Testis (tissue), 3 donors: ENCODE measurements around the gene ZFAND6. TPM values are rescaled to one million over a fixed set of nuclear protein-coding genes. Genes with fewer than 3 reads are reported as not detected.

ENCODE experiments used
- DNase-seq: peaks from one replicate; pipeline ENCODE4 v3.0.0-alpha.2; 2019
- H3K27ac ChIP-seq, 2 donors: fragments of 200-600 bp; sonication (generic); one replicate each; pipeline ENCODE4 v1.5.1; 2019
- H3K27me3 ChIP-seq: fragments of 200-600 bp; sonication (generic); one replicate; pipeline ENCODE4 v1.5.1; 2019
- H3K36me3 ChIP-seq: fragments of 200-600 bp; sonication (generic); one replicate; pipeline ENCODE4 v1.5.1; 2017; ENCODE audit warnings: low read depth; ENCODE audit errors: missing control alignments
- H3K4me1 ChIP-seq: fragments of 200-600 bp; sonication (generic); one replicate; pipeline ENCODE4 v1.5.1; 2019
- H3K4me3 ChIP-seq, 2 donors: fragments of 200-600 bp; sonication (generic); one replicate each; pipeline ENCODE4 v1.5.1; 2017 to 2019
- H3K9me3 ChIP-seq: fragments of 200-600 bp; sonication (generic); one replicate; pipeline ENCODE4 v1.5.1; 2017
- POLR2A ChIP-seq: fragments of 450-650 bp; IDR thresholded peaks from one replicate; pipeline ENCODE4 v1.6.1; 2017; ENCODE audit warnings: antibody characterized with exemption, mild to moderate bottlenecking, moderate library complexity
- WGBS, 2 donors: methylation state at CpG; one replicate each; pipeline ENCODE4 v1.1.5; 2018; 5-methylcytosine and 5-hydroxymethylcytosine counted together
- intact Hi-C: fragments of 100-400 bp; cut with DNase I; formaldehyde crosslinking; loops from one replicate; pipeline ENCODE4 v1.15.1; 2023; ENCODE audit warnings: low total_unique reads
- polyA plus RNA-seq: library from polyadenylated mRNA; stranded (reverse); fragments of 350-450 nt; fragmentation: Illumina TruSeq; extraction: RNeasy Lipid Tissue Mini Kit (QIAGEN cat#74804); gene quantifications from one replicate; pipeline ENCODE4 v1.2.3, GENCODE V29; 2014; ENCODE audit warnings: low read depth, low replicate concordance; ENCODE audit not compliant: insufficient read depth
- total RNA-seq, 2 donors: library from RNA; depleted of rRNA; stranded (reverse); fragments of >200 nt; gene quantifications; one replicate each; pipeline ENCODE4 v1.2.3, GENCODE V29; 2016
- TF ChIP-seq, protein P1 (sequence below), 3 experiments: fragments of 450-650 bp in 2 of 3; fragments of 200-600 bp in 1 of 3; sonication (generic) in 1 of 3; IDR thresholded peaks; one replicate each; pipeline ENCODE4 v1.5.1; 2016 to 2019; ENCODE audit warnings: antibody characterized with exemption in 3 of 3, mild to moderate bottlenecking in 2 of 3, moderate library complexity in 1 of 3

Gene ZFAND6
- total and polyA plus RNA-seq, 3 donors from 2014 or later: 220 to 255 (median 251) TPM

GRCh38 chr15:80159811-80160569 lies 100.5 kb downstream of the ZFAND6 start:
- intact Hi-C loops: loop anchor here (10.0 kb wide), 1 partner anchor 95 kb away; no protein-coding TSS in a partner anchor

DNA sequence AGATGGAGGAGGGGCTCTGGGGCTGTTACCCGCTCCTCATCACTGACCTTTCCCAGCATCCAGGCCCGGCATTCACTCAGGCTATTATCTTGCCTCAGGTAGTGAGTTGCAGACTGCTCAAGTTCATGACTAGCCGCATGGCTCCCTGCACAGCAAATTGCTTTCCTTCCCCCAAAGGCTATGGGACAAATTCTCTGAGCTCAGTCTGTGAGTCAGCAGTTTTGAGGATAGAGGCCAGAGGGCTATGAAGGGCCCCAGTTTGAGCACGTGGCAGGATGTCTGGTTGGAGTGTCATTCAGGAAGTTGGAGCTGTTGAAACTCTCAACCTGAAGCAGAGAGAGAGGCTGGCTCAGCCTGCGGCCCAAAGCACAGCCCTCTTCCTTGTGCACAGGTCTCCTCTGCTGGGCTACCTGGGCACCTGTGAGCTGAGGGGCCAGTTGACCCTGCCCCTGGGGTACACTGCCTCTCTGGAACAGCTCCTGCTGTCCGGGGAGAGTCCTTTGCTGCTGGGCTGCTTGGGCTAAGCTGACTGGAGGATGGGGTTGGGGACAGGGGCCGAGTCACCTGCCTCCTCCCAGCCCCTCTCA lies 101.2 kb downstream of the ZFAND6 start:
- no peak for DNase-seq
- peaks cover 15% of the 10 kb centered on the region for H3K4me1 ChIP-seq
- no peak for TF ChIP-seq POLR2A
- TF ChIP-seq, protein P1, sequence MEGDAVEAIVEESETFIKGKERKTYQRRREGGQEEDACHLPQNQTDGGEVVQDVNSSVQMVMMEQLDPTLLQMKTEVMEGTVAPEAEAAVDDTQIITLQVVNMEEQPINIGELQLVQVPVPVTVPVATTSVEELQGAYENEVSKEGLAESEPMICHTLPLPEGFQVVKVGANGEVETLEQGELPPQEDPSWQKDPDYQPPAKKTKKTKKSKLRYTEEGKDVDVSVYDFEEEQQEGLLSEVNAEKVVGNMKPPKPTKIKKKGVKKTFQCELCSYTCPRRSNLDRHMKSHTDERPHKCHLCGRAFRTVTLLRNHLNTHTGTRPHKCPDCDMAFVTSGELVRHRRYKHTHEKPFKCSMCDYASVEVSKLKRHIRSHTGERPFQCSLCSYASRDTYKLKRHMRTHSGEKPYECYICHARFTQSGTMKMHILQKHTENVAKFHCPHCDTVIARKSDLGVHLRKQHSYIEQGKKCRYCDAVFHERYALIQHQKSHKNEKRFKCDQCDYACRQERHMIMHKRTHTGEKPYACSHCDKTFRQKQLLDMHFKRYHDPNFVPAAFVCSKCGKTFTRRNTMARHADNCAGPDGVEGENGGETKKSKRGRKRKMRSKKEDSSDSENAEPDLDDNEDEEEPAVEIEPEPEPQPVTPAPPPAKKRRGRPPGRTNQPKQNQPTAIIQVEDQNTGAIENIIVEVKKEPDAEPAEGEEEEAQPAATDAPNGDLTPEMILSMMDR (IDR thresholded peaks at IDR 0.05): no peak
- intact Hi-C loops: loop anchor here (10.0 kb wide), 1 partner anchor 96 kb away; no protein-coding TSS in a partner anchor
- no peak overlapping the region for H3K27ac ChIP-seq
- 79 to 82% methylated on average over 7 of the region's 7 CpGs for WGBS, 2 donors
- no peaks in the 10 kb centered on the region for H3K36me3 ChIP-seq
- no peaks in the 10 kb centered on the region for H3K9me3 ChIP-seq
- no peak overlapping the region for H3K4me3 ChIP-seq
- no peaks in the 10 kb centered on the region for H3K27me3 ChIP-seq

More at GRCh38 chr15:80159811-80160569, 100.5 kb downstream of the ZFAND6 start:
- H3K27ac ChIP-seq: no peak overlapping the region
- H3K4me3 ChIP-seq: no peak overlapping the region
- H3K4me1 ChIP-seq: peaks cover 21% of the 10 kb centered on the region
- TF ChIP-seq, protein P1 (IDR thresholded peaks at IDR 0.05): no peak
- no peak for DNase-seq
- WGBS, 2 donors: 91 to 95% methylated on average over 4 to 12 of the region's 12 CpGs
- no peaks in the 10 kb centered on the region for H3K9me3 ChIP-seq
- H3K36me3 ChIP-seq: no peaks in the 10 kb centered on the region
- H3K27me3 ChIP-seq: no peaks in the 10 kb centered on the region

- H3K4me1 ChIP-seq: peaks cover 11% of the 10 kb centered on the region
- no peak overlapping the region for H3K4me3 ChIP-seq
- intact Hi-C loops: loop anchor here (10.0 kb wide), 1 partner anchor 97 kb away; no protein-coding TSS in a partner anchor
- H3K9me3 ChIP-seq: no peaks in the 10 kb centered on the region
- H3K36me3 ChIP-seq: no peaks in the 10 kb centered on the region
- H3K27ac ChIP-seq: no peak overlapping the region
- no peak for DNase-seq
- TF ChIP-seq, protein P1 (IDR thresholded peaks at IDR 0.05): no peak
- no peak for TF ChIP-seq POLR2A
- no peaks in the 10 kb centered on the region for H3K27me3 ChIP-seq
- 80 to 84% methylated on average over 6 of the region's 6 CpGs for whole genome bisulfite sequencing, 2 donors
Measured at GRCh38 chr15:80161468-80162016, 102.1 kb downstream of the ZFAND6 start.

DNA sequence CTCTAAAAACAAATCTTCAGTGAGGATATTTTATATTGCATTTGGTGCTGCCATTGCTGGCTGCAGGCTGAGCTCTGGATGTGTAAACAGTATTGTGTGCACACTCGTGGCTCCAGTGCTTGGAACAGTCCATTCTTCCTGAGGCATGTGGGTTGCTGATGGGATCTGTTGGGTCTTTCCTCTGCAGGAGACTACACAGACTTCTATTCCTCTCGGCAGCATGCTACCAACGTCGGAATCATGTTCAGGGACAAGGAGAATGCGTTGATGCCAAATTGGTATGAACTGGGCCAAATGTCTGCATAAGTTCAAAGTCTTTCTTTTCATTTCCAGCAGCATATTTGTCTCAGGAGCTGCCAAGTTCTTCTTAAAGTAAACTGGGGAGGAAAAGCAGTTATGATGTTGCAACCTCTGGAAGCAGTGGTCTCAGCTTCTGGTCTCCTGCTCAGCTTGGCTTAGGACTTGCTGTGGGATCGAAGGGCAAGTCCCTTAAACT lies 102.6 kb downstream of the ZFAND6 start:
- Histone ChIP-seq H3K27ac (no peak overlapping the region), H3K4me3 (no peak overlapping the region), H3K9me3 (no peaks in the 10 kb centered on the region), H3K27me3 (no peaks in the 10 kb centered on the region), H3K4me1 (peaks cover 8% of the 10 kb centered on the region), H3K36me3 (no peaks in the 10 kb centered on the region)
- TF ChIP-seq POLR2A: no peak
- TF ChIP-seq, protein P1 (IDR thresholded peaks at IDR 0.05): no peak
- no peak for DNase-seq
- intact Hi-C loops: loop anchor here (10.0 kb wide), 1 partner anchor 97 kb away; no protein-coding TSS in a partner anchor
- WGBS, 2 donors: 55 to 61% methylated on average over 6 of the region's 6 CpGs
